ENCODE data around the gene CAMTA1.

CAMTA1 gene

GRCh38 chr1:7752512-7753417 lies 967.5 kb downstream of the CAMTA1 start:
- Histone ChIP-seq H3K36me3 (ENCODE audit: insufficient read depth, low read length) (no peaks in the 10 kb centered on the region), H3K27me3 (ENCODE audit: insufficient read depth, low read length, poor library complexity) (peaks cover 16% of the 10 kb centered on the region), H4K20me1 (ENCODE audit: insufficient read depth, low read length) (no peaks in the 10 kb centered on the region), H3K4me3 (ENCODE audit: low read depth in 1 of 2, low read length in 2 of 2) (no peak overlapping the region), H3K4me1 (ENCODE audit: insufficient read depth, low read length) (no peaks in the 10 kb centered on the region), H3K4me2 (ENCODE audit: insufficient read depth, low read length) (peak overlapping the region; percentile 37; the same call in 1 of the 2 replicates), H3K9ac (ENCODE audit: low read depth, low read length) (no peak overlapping the region), H3K79me2 (ENCODE audit: insufficient read depth, low read length) (no peaks in the 10 kb centered on the region), H2AFZ (ENCODE audit: low read depth, low read length) (peak overlapping the region; percentile 46; the same call in 1 of the 2 replicates), H3K9me3 (ENCODE audit: insufficient read depth, low read length, severe bottlenecking) (no peaks in the 10 kb centered on the region), H3K27ac (ENCODE audit: low read length) (no peak overlapping the region)
- ATAC-seq (ENCODE audit: insufficient read depth, low read depth), result no peak
- DNase-seq, result peak; percentile 34
- TF ChIP-seq EZH2 (IDR thresholded peaks at IDR 0.05; ENCODE audit: borderline replicate concordance, low read depth, low read length, severe bottlenecking) (no peak), CTCF (IDR thresholded peaks at IDR 0.05; ENCODE audit: borderline replicate concordance, extremely low read depth, low read length, poor library complexity, severe bottlenecking) (peak; percentile 83)

- Histone ChIP-seq H3K9me3 (ENCODE audit: insufficient read depth, low read length, severe bottlenecking) (no peaks in the 10 kb centered on the region), H4K20me1 (ENCODE audit: insufficient read depth, low read length) (no peaks in the 10 kb centered on the region), H3K27me3 (ENCODE audit: insufficient read depth, low read length, poor library complexity) (peaks cover 16% of the 10 kb centered on the region), H3K9ac (ENCODE audit: low read depth, low read length) (no peak overlapping the region), H3K4me2 (ENCODE audit: insufficient read depth, low read length) (no peak overlapping the region), H3K79me2 (ENCODE audit: insufficient read depth, low read length) (no peaks in the 10 kb centered on the region), H3K27ac (ENCODE audit: low read length) (no peak overlapping the region), H2AFZ (ENCODE audit: low read depth, low read length) (no peak overlapping the region), H3K4me3 (ENCODE audit: low read depth in 1 of 2, low read length in 2 of 2) (no peak overlapping the region), H3K4me1 (ENCODE audit: insufficient read depth, low read length) (no peaks in the 10 kb centered on the region), H3K36me3 (ENCODE audit: insufficient read depth, low read length) (no peaks in the 10 kb centered on the region)
- TF ChIP-seq EZH2 (IDR thresholded peaks at IDR 0.05; ENCODE audit: borderline replicate concordance, low read depth, low read length, severe bottlenecking) (no peak), CTCF (IDR thresholded peaks at IDR 0.05; ENCODE audit: borderline replicate concordance, extremely low read depth, low read length, poor library complexity, severe bottlenecking) (no peak)
- ATAC-seq (ENCODE audit: insufficient read depth, low read depth), result no peak
- DNase-seq, result no peak
Observed at GRCh38 chr1:7753641-7754040, 968.4 kb downstream of the CAMTA1 start.

GRCh38 chr1:7754234-7754633 lies 969.0 kb downstream of the CAMTA1 start:
- Histone ChIP-seq H3K9ac (ENCODE audit: low read depth, low read length) (no peak overlapping the region), H3K4me2 (ENCODE audit: insufficient read depth, low read length) (no peak overlapping the region), H3K4me1 (ENCODE audit: insufficient read depth, low read length) (no peaks in the 10 kb centered on the region), H3K79me2 (ENCODE audit: insufficient read depth, low read length) (no peaks in the 10 kb centered on the region), H4K20me1 (ENCODE audit: insufficient read depth, low read length) (no peaks in the 10 kb centered on the region), H3K9me3 (ENCODE audit: insufficient read depth, low read length, severe bottlenecking) (no peaks in the 10 kb centered on the region), H2AFZ (ENCODE audit: low read depth, low read length) (no peak overlapping the region), H3K27me3 (ENCODE audit: insufficient read depth, low read length, poor library complexity) (peaks cover 16% of the 10 kb centered on the region), H3K36me3 (ENCODE audit: insufficient read depth, low read length) (no peaks in the 10 kb centered on the region), H3K4me3 (ENCODE audit: low read depth in 1 of 2, low read length in 2 of 2) (no peak overlapping the region), H3K27ac (ENCODE audit: low read length) (no peak overlapping the region)
- TF ChIP-seq CTCF (IDR thresholded peaks at IDR 0.05; ENCODE audit: borderline replicate concordance, extremely low read depth, low read length, poor library complexity, severe bottlenecking) (no peak), EZH2 (IDR thresholded peaks at IDR 0.05; ENCODE audit: borderline replicate concordance, low read depth, low read length, severe bottlenecking) (no peak)
- ATAC-seq (ENCODE audit: insufficient read depth, low read depth) (no peak), DNase-seq (no peak)

Data from DND-41 (cell line).